ENCODE measurements around the gene PARP11. TPM values are rescaled to one million over a fixed set of nuclear protein-coding genes. Genes with fewer than 3 reads are reported as not detected.

Gene PARP11
- total and polyA plus RNA-seq, 2 of the 8 experiments (the other 6 are each of a cell fraction or from before 2014, with no cell fraction given) = 4.2 to 13.3 TPM

DNA sequence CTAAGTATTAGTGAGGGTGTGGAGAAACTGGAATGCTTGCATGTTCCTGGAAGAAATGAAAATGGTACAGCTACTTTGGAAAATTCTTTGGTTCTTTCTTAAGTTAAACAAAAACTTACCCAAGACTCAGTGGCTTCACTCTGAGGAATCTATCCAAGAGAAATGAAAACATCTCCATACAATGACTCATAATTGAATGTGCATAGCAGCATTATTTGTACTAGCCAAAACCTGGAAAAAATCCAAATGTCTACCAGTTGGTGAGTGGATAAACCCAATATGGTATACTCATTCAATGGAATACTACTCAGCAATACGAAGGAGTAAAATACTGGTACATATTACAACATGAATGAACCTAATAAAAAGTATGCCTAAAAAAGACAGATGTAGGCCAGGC is 102.3 kb downstream of the PARP11 start:
- Histone ChIP-seq H3K23ac (ENCODE audit: insufficient read length) (no peak overlapping the region), H2BK120ac (replicated peaks; ENCODE audit: low read depth, low read length) (no peak overlapping the region), H3K4me2 (ENCODE audit: insufficient read depth in 1 of 2, low read depth in 2 of 2, low read length in 2 of 2) (no peak overlapping the region), H3K4ac (replicated peaks; ENCODE audit: insufficient read length, low read depth, low read length) (no peak overlapping the region), H2BK20ac (ENCODE audit: low read length) (no peak overlapping the region), H2BK15ac (ENCODE audit: low read length) (no peak overlapping the region), H4K91ac (replicated peaks; ENCODE audit: insufficient read length, low read length) (no peak overlapping the region), H3K4me3 (ENCODE audit: extremely low read depth in 1 of 4, insufficient read depth in 2 of 4, low read depth in 3 of 4, low read length in 4 of 4) (no peak overlapping the region), H4K5ac (ENCODE audit: insufficient read length, low read depth, low read length) (no peak overlapping the region), H3K18ac (ENCODE audit: extremely low read depth, low read length) (no peak overlapping the region), H2AFZ (ENCODE audit: low read length) (no peak overlapping the region), H3K27me3 (replicated peaks in 1 of 4; ENCODE audit: control insufficient read depth in 3 of 4, extremely low read depth in 1 of 4, insufficient read depth in 3 of 4, low read length in 3 of 4) (no peaks in the 10 kb centered on the region), H3K9me3 (ENCODE audit: insufficient read depth in 2 of 2, low read depth in 1 of 2, low read length in 1 of 2) (no peaks in the 10 kb centered on the region), H4K20me1 (replicated peaks in 1 of 2; ENCODE audit: control insufficient read depth in 1 of 2, insufficient read depth in 2 of 2, low read length in 2 of 2) (no peaks in the 10 kb centered on the region), H3K14ac (ENCODE audit: insufficient read length) (no peak overlapping the region), H4K8ac (ENCODE audit: extremely low read depth, insufficient read depth, low read length) (no peak overlapping the region), H3K56ac (replicated peaks; ENCODE audit: insufficient read length, low read depth, low read length) (no peak overlapping the region), H2BK5ac (ENCODE audit: low read depth, low read length) (no peak overlapping the region), H2BK12ac (ENCODE audit: low read depth, low read length) (no peak overlapping the region), H2AK5ac (ENCODE audit: low read depth, low read length) (no peak overlapping the region), H3K79me1 (ENCODE audit: low read depth, low read length) (no peaks in the 10 kb centered on the region), H3K9ac (replicated peaks in 1 of 4; ENCODE audit: extremely low read depth in 1 of 4, low read depth in 3 of 4, low read length in 3 of 4) (no peak overlapping the region), H3K36me3 (ENCODE audit: control insufficient read depth in 2 of 4, insufficient read depth in 4 of 4, low read length in 3 of 4) (no peaks in the 10 kb centered on the region), H3K79me2 (ENCODE audit: control insufficient read depth in 1 of 2, insufficient read depth in 2 of 2, low read length in 2 of 2) (no peaks in the 10 kb centered on the region), H3K4me1 (replicated peaks in 1 of 4; ENCODE audit: control insufficient read depth in 3 of 4, insufficient read depth in 4 of 4, low read length in 3 of 4) (peaks cover 0 to 4% (median 0%) of the 10 kb centered on the region in 4 experiments; a peak in 1 of 7 replicates), H3K27ac (ENCODE audit: low read depth, low read length) (no peak overlapping the region), H3K23me2 (ENCODE audit: low read depth, low read length) (peaks cover 5% of the 10 kb centered on the region; the same call in 1 of the 2 replicates)
- FAIRE-seq (no peak), DNase-seq (ENCODE audit: low read depth in 1 of 2, low spot score in 2 of 2) (no peak)
- WGBS, 2 experiments (ENCODE audit: extremely low coverage in 1 of 2, insufficient coverage in 1 of 2, insufficient read length in 1 of 2, insufficient replicate concordance in 2 of 2, low coverage in 1 of 2, low lambda C conversion rate in 2 of 2, missing lambda C conversion rate in 1 of 2) = 86% methylated on average over 1 of the region's 1 CpG; no CpG with 5 or more reads in 1 of the 2 experiments
- POLR2A ChIA-PET (ENCODE audit: partially characterized antibody) = no interaction called here
- TF ChIP-seq SRF (IDR thresholded peaks at IDR 0.05; ENCODE audit: low read depth, low read length) (no peak), GABPA (IDR thresholded peaks at IDR 0.05; ENCODE audit: borderline replicate concordance, insufficient read depth, low read length) (no peak), ZNF274 (IDR thresholded peaks at IDR 0.05; ENCODE audit: borderline replicate concordance, extremely low read depth, low read length) (no peak), YY1 (IDR thresholded peaks at IDR 0.05; ENCODE audit: low read depth, low read length) (no peak)
- TF ChIP-seq, protein P1, sequence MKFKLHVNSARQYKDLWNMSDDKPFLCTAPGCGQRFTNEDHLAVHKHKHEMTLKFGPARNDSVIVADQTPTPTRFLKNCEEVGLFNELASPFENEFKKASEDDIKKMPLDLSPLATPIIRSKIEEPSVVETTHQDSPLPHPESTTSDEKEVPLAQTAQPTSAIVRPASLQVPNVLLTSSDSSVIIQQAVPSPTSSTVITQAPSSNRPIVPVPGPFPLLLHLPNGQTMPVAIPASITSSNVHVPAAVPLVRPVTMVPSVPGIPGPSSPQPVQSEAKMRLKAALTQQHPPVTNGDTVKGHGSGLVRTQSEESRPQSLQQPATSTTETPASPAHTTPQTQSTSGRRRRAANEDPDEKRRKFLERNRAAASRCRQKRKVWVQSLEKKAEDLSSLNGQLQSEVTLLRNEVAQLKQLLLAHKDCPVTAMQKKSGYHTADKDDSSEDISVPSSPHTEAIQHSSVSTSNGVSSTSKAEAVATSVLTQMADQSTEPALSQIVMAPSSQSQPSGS (IDR thresholded peaks at IDR 0.05; ENCODE audit: low read length) = no peak
- CTCF ChIA-PET (ENCODE audit: partially characterized antibody) = interaction anchor here (1.4 to 8.9 kb wide), 3 partner anchors 116 to 471 kb away, joined by 3 to 57 read pairs (median 18); no protein-coding TSS in a partner anchor
